Measurements from ENCODE around the gene ARFRP1. TPM values are rescaled to one million over a fixed set of nuclear protein-coding genes. Genes with fewer than 3 reads are reported as not detected.

The ARFRP1 gene
- total RNA-seq, 1 experiment from 2014 or later, result 42.7 TPM

DNA sequence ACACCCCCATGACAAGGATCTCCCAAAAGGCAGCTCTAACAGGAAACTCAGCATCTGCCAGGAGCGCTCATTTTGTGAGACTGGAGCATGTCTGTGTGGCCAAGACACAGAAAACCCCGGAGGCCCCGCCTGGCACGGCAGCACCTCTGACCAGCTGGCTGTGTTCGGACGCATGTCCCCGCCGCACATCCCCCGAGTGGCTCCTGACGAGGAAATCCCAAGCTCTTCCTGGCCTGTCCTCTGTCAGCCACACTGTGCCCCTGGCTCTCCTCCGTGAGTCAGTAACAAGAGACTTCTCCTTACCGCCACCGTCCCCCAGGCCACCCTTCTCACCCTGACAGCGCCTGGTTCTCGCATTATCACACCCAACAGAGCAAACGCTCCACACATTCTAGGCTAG, 46.2 kb upstream of the ARFRP1 start:
- no CpG with 5 or more reads among the region's 16 CpGs for WGBS (ENCODE audit: extremely low coverage, insufficient read length, low lambda C conversion rate)
- Histone ChIP-seq H4K91ac (ENCODE audit: insufficient read length, low read depth, low read length) (no peak overlapping the region), H3K79me2 (ENCODE audit: insufficient read depth, low read length) (no peaks in the 10 kb centered on the region), H3K4me1 (ENCODE audit: insufficient read depth, low read length) (no peaks in the 10 kb centered on the region; the same call in 1 of the 2 replicates), H3K23ac (ENCODE audit: insufficient read length, low read depth, low read length) (no peak overlapping the region), H3K4me2 (ENCODE audit: insufficient read depth, insufficient read length, low read length) (no peak overlapping the region), H3K56ac (ENCODE audit: insufficient read length, low read depth, low read length) (no peak overlapping the region), H3K18ac (ENCODE audit: insufficient read length, low read depth, low read length) (no peak overlapping the region), H3T11ph (ENCODE audit: low read length) (no peak overlapping the region), H3K27me3 (ENCODE audit: insufficient read depth, low read length) (no peaks in the 10 kb centered on the region), H2BK15ac (ENCODE audit: low read depth, low read length) (no peak overlapping the region), H4K8ac (replicated peaks; ENCODE audit: insufficient read length, low read depth, low read length) (no peak overlapping the region), H3K9ac (ENCODE audit: extremely low read depth, insufficient read length, low read length) (no peak overlapping the region), H4K5ac (ENCODE audit: insufficient read length, low read depth, low read length) (no peak overlapping the region), H2BK20ac (ENCODE audit: low read depth, low read length, poor library complexity, severe bottlenecking) (no peak overlapping the region), H2BK12ac (ENCODE audit: insufficient read length, low read depth, low read length) (no peak overlapping the region), H3K14ac (ENCODE audit: insufficient read depth, low read length) (no peak overlapping the region; the same call in 1 of the 2 replicates), H3K4ac (ENCODE audit: low read depth, low read length) (no peak overlapping the region), H3K27ac (ENCODE audit: insufficient read length, low read depth, low read length) (no peak overlapping the region), H3K79me1 (ENCODE audit: insufficient read depth, low read depth, low read length, poor library complexity, severe bottlenecking) (no peaks in the 10 kb centered on the region), H2AFZ (ENCODE audit: low read length) (no peak overlapping the region), H2BK120ac (ENCODE audit: low read depth, low read length, poor library complexity, severe bottlenecking) (no peak overlapping the region), H2BK5ac (ENCODE audit: insufficient read length, low read length) (no peak overlapping the region), H3K9me3 (ENCODE audit: control insufficient read depth, low read depth, low read length) (no peaks in the 10 kb centered on the region), H2AK5ac (ENCODE audit: insufficient read length, low read length) (no peak overlapping the region), H4K20me1 (ENCODE audit: control insufficient read depth, insufficient read depth, insufficient read length) (no peaks in the 10 kb centered on the region), H3K23me2 (ENCODE audit: insufficient read length, low read depth, low read length, poor library complexity, severe bottlenecking) (no peaks in the 10 kb centered on the region)
- peak; percentile 38 for DNase-seq
- Mint-ChIP-seq H3K27me3 (ENCODE audit: low read depth) (no peaks in the 10 kb centered on the region), H3K9me3 (no peaks in the 10 kb centered on the region), H3K36me3 (ENCODE audit: insufficient read depth in 1 of 3, low read depth in 3 of 3) (peaks cover 0 to 5% (median 2%) of the 10 kb centered on the region in 3 experiments; a peak in 4 of 7 replicates), H3K27ac (peak overlapping the region; percentile 21 to 45 (median 34); a peak in 4 of 7 replicates), H3K4me1 (peaks cover 14 to 22% of the 10 kb centered on the region in 2 experiments), H3K4me3 (no peak overlapping the region)
- TF ChIP-seq, protein P1, sequence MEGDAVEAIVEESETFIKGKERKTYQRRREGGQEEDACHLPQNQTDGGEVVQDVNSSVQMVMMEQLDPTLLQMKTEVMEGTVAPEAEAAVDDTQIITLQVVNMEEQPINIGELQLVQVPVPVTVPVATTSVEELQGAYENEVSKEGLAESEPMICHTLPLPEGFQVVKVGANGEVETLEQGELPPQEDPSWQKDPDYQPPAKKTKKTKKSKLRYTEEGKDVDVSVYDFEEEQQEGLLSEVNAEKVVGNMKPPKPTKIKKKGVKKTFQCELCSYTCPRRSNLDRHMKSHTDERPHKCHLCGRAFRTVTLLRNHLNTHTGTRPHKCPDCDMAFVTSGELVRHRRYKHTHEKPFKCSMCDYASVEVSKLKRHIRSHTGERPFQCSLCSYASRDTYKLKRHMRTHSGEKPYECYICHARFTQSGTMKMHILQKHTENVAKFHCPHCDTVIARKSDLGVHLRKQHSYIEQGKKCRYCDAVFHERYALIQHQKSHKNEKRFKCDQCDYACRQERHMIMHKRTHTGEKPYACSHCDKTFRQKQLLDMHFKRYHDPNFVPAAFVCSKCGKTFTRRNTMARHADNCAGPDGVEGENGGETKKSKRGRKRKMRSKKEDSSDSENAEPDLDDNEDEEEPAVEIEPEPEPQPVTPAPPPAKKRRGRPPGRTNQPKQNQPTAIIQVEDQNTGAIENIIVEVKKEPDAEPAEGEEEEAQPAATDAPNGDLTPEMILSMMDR (conservative IDR thresholded peaks at IDR 0.05), result no peak
